Ovary (tissue), 9 donors: ENCODE measurements around the gene SH3D21. TPM values are rescaled to one million over a fixed set of nuclear protein-coding genes. Genes with fewer than 3 reads are reported as not detected.

Source experiments
- DNase-seq, 5 donors: peaks; one replicate each; pipeline ENCODE4 v3.0.0-alpha.2; 2019 to 2020
- H3K27ac ChIP-seq, 2 donors: fragments of 200-600 bp; one replicate each; pipeline versions ENCODE4 v1.5.1 to v1.8.0; 2019 to 2022
- H3K27me3 ChIP-seq: fragments of 200-600 bp; one replicate; pipeline ENCODE4 v1.8.0; 2022
- H3K36me3 ChIP-seq: fragments of 200-600 bp; sonication (generic); one replicate; pipeline ENCODE4 v1.5.1; 2019
- H3K4me1 ChIP-seq: one replicate; pipeline ENCODE4 v1.8.1; 2013; ENCODE audit warnings: mild to moderate bottlenecking, moderate library complexity; ENCODE audit not compliant: insufficient read depth
- H3K4me3 ChIP-seq: fragments of 200-600 bp; sonication (generic); one replicate; pipeline ENCODE4 v1.5.1; 2017
- H3K9me3 ChIP-seq, 2 donors: fragments of 200-600 bp in 1 of 2; sonication (generic) in 1 of 2; one replicate each; pipeline versions ENCODE4 v1.5.1 to v1.8.1; 2013 to 2019; ENCODE audit warnings: mild to moderate bottlenecking in 1 of 2, moderate library complexity in 1 of 2
- CTCF ChIP-seq, 3 donors: fragments of 450-650 bp in 2 of 3; fragments of 200-600 bp in 1 of 3; IDR thresholded peaks; one replicate each; pipeline versions ENCODE4 v1.5.1 to v1.8.0; 2016 to 2022; ENCODE audit warnings: antibody characterized with exemption in 3 of 3, mild to moderate bottlenecking in 1 of 3
- EP300 ChIP-seq: sonication (generic); formaldehyde crosslinking; IDR thresholded peaks from one replicate; pipeline ENCODE4 v1.6.1; 2017; ENCODE audit warnings: antibody characterized with exemption
- POLR2A ChIP-seq: fragments of 450-650 bp; IDR thresholded peaks from one replicate; pipeline ENCODE4 v1.6.1; 2017; ENCODE audit warnings: antibody characterized with exemption, mild to moderate bottlenecking, moderate library complexity
- WGBS, 3 donors: extraction: QIAGEN DNeasy Blood & Tissue Kit in 1 of 3; methylation state at CpG; one replicate each; pipeline versions ENCODE4 v1.1.5 to v1.1.7; 2013 to 2017; 5-methylcytosine and 5-hydroxymethylcytosine counted together
- intact Hi-C, 4 donors: fragments of 100-400 bp; cut with DNase I; formaldehyde crosslinking; loops; one replicate each; pipeline versions ENCODE4 v1.11.0 to v1.15.1; 2022 to 2023
- polyA plus RNA-seq, 2 donors: library from polyadenylated mRNA; stranded (reverse); fragments of 200-250 nt in 1 of 2; fragments of 350-450 nt in 1 of 2; fragmentation: Illumina TruSeq in 1 of 2; extraction: RNeasy Lipid Tissue Mini Kit (QIAGEN cat#74804) in 1 of 2; gene quantifications; one replicate each; pipeline ENCODE4 v1.2.3, GENCODE V29; 2013 to 2014
- total RNA-seq, 7 donors: library from RNA; depleted of rRNA in 2 of 7; stranded (reverse); fragments of >200 nt in 2 of 7; fragmentation: NEBNext Ultra II Directional in 3 of 7; extraction: Animal tissue kit (Norgen Biotek cat#: 25700) in 3 of 7; gene quantifications; one replicate each; pipeline versions ENCODE4 v1.1.0 to v1.2.4, GENCODE V29; 2016 to 2023
- donor health status: DM: no; HTN: no; CAD: no; lungs with moderate emphysema.
- donor health status: DM: no; HTN: no; CAD: no.
- donor health status: Bipolar disorder and iron deficiency.
- donor health status: DM: yes; HTN: yes; CAD: no.
- donor health status: DM: no; HTN: no; CAD: no.
- donor health status: DM: yes; HTN: yes; CAD: no.

Gene SH3D21
- total and polyA plus RNA-seq, 9 donors, result 1.9 to 22.6 (median 8.7) TPM

- intact Hi-C loops, result no loop called here
- WGBS, 3 donors, result 73 to 85% (median 75%) methylated on average over 4 of the region's 4 CpGs
- no peak overlapping the region for H3K4me3 ChIP-seq
- no peaks in the 10 kb centered on the region for H3K27me3 ChIP-seq
- H3K36me3 ChIP-seq, result no peaks in the 10 kb centered on the region
- peaks cover 13% of the 10 kb centered on the region for H3K4me1 ChIP-seq
- TF ChIP-seq POLR2A, result no peak
- TF ChIP-seq EP300, result no peak
- TF ChIP-seq CTCF (IDR thresholded peaks at IDR 0.05), result no peak
- H3K27ac ChIP-seq, result no peak overlapping the region
- no peak for DNase-seq
- no peaks in the 10 kb centered on the region for H3K9me3 ChIP-seq
Measured at GRCh38 chr1:36355811-36356210, 49.6 kb downstream of the SH3D21 start.

- intact Hi-C loops, result no loop called here
- Histone ChIP-seq H3K4me3 (no peak overlapping the region), H3K9me3 (no peaks in the 10 kb centered on the region), H3K4me1 (peaks cover 7% of the 10 kb centered on the region), H3K27me3 (no peaks in the 10 kb centered on the region), H3K36me3 (no peaks in the 10 kb centered on the region), H3K27ac (no peak overlapping the region)
- WGBS, 3 donors, result 46 to 72% (median 54%) methylated on average over 13 of the region's 13 CpGs
- TF ChIP-seq EP300, result no peak
- TF ChIP-seq POLR2A, result no peak
- TF ChIP-seq CTCF (IDR thresholded peaks at IDR 0.05), result no peak
- DNase-seq, result peak in 2 of 5 donors; percentile 46 to 68
Measured at GRCh38 chr1:36358514-36359084, 52.4 kb downstream of the SH3D21 start.

- Histone ChIP-seq H3K27ac (peak overlapping the region in 1 of 2 donors; percentile 11), H3K9me3 (no peaks in the 10 kb centered on the region), H3K27me3 (no peaks in the 10 kb centered on the region), H3K36me3 (no peaks in the 10 kb centered on the region), H3K4me3 (no peak overlapping the region), H3K4me1 (peaks cover 7% of the 10 kb centered on the region)
- WGBS, 3 donors, result 95 to 96% (median 96%) methylated on average over 5 of the region's 5 CpGs
- no peak for TF ChIP-seq CTCF (IDR thresholded peaks at IDR 0.05)
- no peak for TF ChIP-seq POLR2A
- no peak for TF ChIP-seq EP300
- intact Hi-C loops, result no loop called here
- DNase-seq, result no peak
Measured at GRCh38 chr1:36359383-36359782, 53.2 kb downstream of the SH3D21 start.

GRCh38 chr1:36359911-36360550, 53.9 kb downstream of the SH3D21 start:
- Histone ChIP-seq H3K4me3 (no peak overlapping the region), H3K9me3 (no peaks in the 10 kb centered on the region), H3K36me3 (no peaks in the 10 kb centered on the region), H3K4me1 (peaks cover 7% of the 10 kb centered on the region), H3K27me3 (no peaks in the 10 kb centered on the region), H3K27ac (no peak overlapping the region)
- TF ChIP-seq POLR2A (no peak), EP300 (no peak), CTCF (IDR thresholded peaks at IDR 0.05) (no peak)
- no peak for DNase-seq
- intact Hi-C loops, result no loop called here
- WGBS, 3 donors, result 79 to 89% (median 79%) methylated on average over 6 of the region's 6 CpGs
